ENCODE data around the gene SLX4IP. TPM values are rescaled to one million over a fixed set of nuclear protein-coding genes. Genes with fewer than 3 reads are reported as not detected.

The SLX4IP gene
- total RNA-seq, 1 donor from 2014 or later = 5.3 TPM

GRCh38 chr20:10572853-10573252 lies 137.7 kb downstream of the SLX4IP start:
- Mint-ChIP-seq H3K36me3 (ENCODE audit: low read depth, unreplicated experiment) (peaks cover 10% of the 10 kb centered on the region), H3K4me3 (ENCODE audit: unreplicated experiment) (no peak overlapping the region), H3K27ac (ENCODE audit: unreplicated experiment) (no peak overlapping the region), H3K27me3 (ENCODE audit: low read depth, unreplicated experiment) (no peaks in the 10 kb centered on the region), H3K4me1 (ENCODE audit: low read depth, unreplicated experiment) (peaks cover 17% of the 10 kb centered on the region), H3K9me3 (ENCODE audit: unreplicated experiment) (peaks cover 2% of the 10 kb centered on the region)
- Histone ChIP-seq H3K4me2 (ENCODE audit: low read length) (peak overlapping the region; percentile 8), H3K79me2 (ENCODE audit: insufficient read depth, low read length) (no peaks in the 10 kb centered on the region), H3K27me3 (ENCODE audit: insufficient read depth, low read length) (no peaks in the 10 kb centered on the region), H3K4me1 (ENCODE audit: insufficient read depth, low read length) (peaks cover 12% of the 10 kb centered on the region), H3K27ac (ENCODE audit: low read depth, low read length) (peak overlapping the region; percentile 25), H2AFZ (ENCODE audit: low read depth, low read length) (no peak overlapping the region), H4K20me1 (ENCODE audit: insufficient read depth, low read length) (no peaks in the 10 kb centered on the region), H3K4me3 (ENCODE audit: insufficient read depth, low read depth, low read length) (no peak overlapping the region), H3K9me3 (ENCODE audit: insufficient read depth, low read depth, low read length) (no peaks in the 10 kb centered on the region), H3K36me3 (ENCODE audit: insufficient read depth, low read length) (no peaks in the 10 kb centered on the region), H3K9ac (ENCODE audit: low read length) (peak overlapping the region; percentile 9)
- FAIRE-seq (no peak), DNase-seq (ENCODE audit: low read depth) (no peak)
- TF ChIP-seq CTCF (IDR thresholded peaks at IDR 0.05; ENCODE audit: insufficient read depth, low read depth, low read length) (no peak), EZH2 (IDR thresholded peaks at IDR 0.05; ENCODE audit: insufficient read depth, low read length) (no peak)

- Histone ChIP-seq H3K4me3 (ENCODE audit: insufficient read depth, low read depth, low read length) (no peak overlapping the region), H3K79me2 (ENCODE audit: insufficient read depth, low read length) (no peaks in the 10 kb centered on the region), H3K27ac (ENCODE audit: low read depth, low read length) (peak overlapping the region; percentile 25), H3K4me1 (ENCODE audit: insufficient read depth, low read length) (peaks cover 14% of the 10 kb centered on the region), H3K9ac (ENCODE audit: low read length) (peak overlapping the region; percentile 9), H3K9me3 (ENCODE audit: insufficient read depth, low read depth, low read length) (no peaks in the 10 kb centered on the region), H4K20me1 (ENCODE audit: insufficient read depth, low read length) (no peaks in the 10 kb centered on the region), H3K4me2 (ENCODE audit: low read length) (peak overlapping the region; percentile 8), H2AFZ (ENCODE audit: low read depth, low read length) (no peak overlapping the region), H3K36me3 (ENCODE audit: insufficient read depth, low read length) (no peaks in the 10 kb centered on the region), H3K27me3 (ENCODE audit: insufficient read depth, low read length) (no peaks in the 10 kb centered on the region)
- H3K36me3 Mint-ChIP-seq (ENCODE audit: low read depth, unreplicated experiment) = peaks cover 10% of the 10 kb centered on the region
- no peak for FAIRE-seq
- DNase-seq (ENCODE audit: low read depth) = peak; percentile 80
- no peak overlapping the region for H3K4me3 Mint-ChIP-seq (ENCODE audit: unreplicated experiment)
- no peak overlapping the region for H3K27ac Mint-ChIP-seq (ENCODE audit: unreplicated experiment)
- no peaks in the 10 kb centered on the region for H3K27me3 Mint-ChIP-seq (ENCODE audit: low read depth, unreplicated experiment)
- TF ChIP-seq EZH2 (IDR thresholded peaks at IDR 0.05; ENCODE audit: insufficient read depth, low read length) = no peak
- TF ChIP-seq CTCF (IDR thresholded peaks at IDR 0.05; ENCODE audit: insufficient read depth, low read depth, low read length) = no peak
- H3K9me3 Mint-ChIP-seq (ENCODE audit: unreplicated experiment) = peaks cover 2% of the 10 kb centered on the region
- peaks cover 22% of the 10 kb centered on the region for H3K4me1 Mint-ChIP-seq (ENCODE audit: low read depth, unreplicated experiment)
These were observed 138.3 kb downstream of the SLX4IP start for GRCh38 chr20:10573273-10573950.

GRCh38 chr20:10573951-10574339 lies 138.8 kb downstream of the SLX4IP start:
- peaks cover 27% of the 10 kb centered on the region for H3K4me1 Mint-ChIP-seq (ENCODE audit: low read depth, unreplicated experiment)

More at GRCh38 chr20:10573951-10574339, 138.8 kb downstream of the SLX4IP start:
- Histone ChIP-seq H3K27me3 (ENCODE audit: insufficient read depth, low read length) (no peaks in the 10 kb centered on the region), H3K79me2 (ENCODE audit: insufficient read depth, low read length) (no peaks in the 10 kb centered on the region), H3K4me3 (ENCODE audit: insufficient read depth, low read depth, low read length) (no peak overlapping the region), H3K36me3 (ENCODE audit: insufficient read depth, low read length) (no peaks in the 10 kb centered on the region), H3K4me1 (ENCODE audit: insufficient read depth, low read length) (peaks cover 20% of the 10 kb centered on the region), H3K4me2 (ENCODE audit: low read length) (no peak overlapping the region), H3K9me3 (ENCODE audit: insufficient read depth, low read depth, low read length) (no peaks in the 10 kb centered on the region), H4K20me1 (ENCODE audit: insufficient read depth, low read length) (no peaks in the 10 kb centered on the region), H2AFZ (ENCODE audit: low read depth, low read length) (no peak overlapping the region), H3K27ac (ENCODE audit: low read depth, low read length) (no peak overlapping the region), H3K9ac (ENCODE audit: low read length) (no peak overlapping the region)
- DNase-seq (ENCODE audit: low read depth) (no peak), FAIRE-seq (no peak)
- Mint-ChIP-seq H3K9me3 (ENCODE audit: unreplicated experiment) (peaks cover 2% of the 10 kb centered on the region), H3K4me3 (ENCODE audit: unreplicated experiment) (no peak overlapping the region), H3K36me3 (ENCODE audit: low read depth, unreplicated experiment) (peaks cover 10% of the 10 kb centered on the region), H3K27ac (ENCODE audit: unreplicated experiment) (no peak overlapping the region), H3K27me3 (ENCODE audit: low read depth, unreplicated experiment) (no peaks in the 10 kb centered on the region)
- TF ChIP-seq EZH2 (IDR thresholded peaks at IDR 0.05; ENCODE audit: insufficient read depth, low read length) (no peak), CTCF (IDR thresholded peaks at IDR 0.05; ENCODE audit: insufficient read depth, low read depth, low read length) (no peak)

Data from astrocyte (in vitro differentiated cells and primary cell).